Chondrocyte (in vitro differentiated cells): ENCODE data around the gene PGGT1B. TPM values are rescaled to one million over a fixed set of nuclear protein-coding genes. Genes with fewer than 3 reads are reported as not detected.
A peak's percentile ranks its signal among the peaks of the same experiment; 100 is the strongest.

ENCODE experiments used
- DNase-seq: peaks from one replicate; pipeline ENCODE4 v3.0.0; 2021; ENCODE audit warnings: mixed read lengths, low spot score
- H3K27ac Mint-ChIP-seq: one replicate; pipeline ENCODE4 v1.8.0; 2021; ENCODE audit warnings: mild to moderate bottlenecking, moderate library complexity, mixed read lengths; ENCODE audit not compliant: unreplicated experiment
- H3K27me3 Mint-ChIP-seq: 2 replicates; pipeline ENCODE4 v1.8.0; 2021; ENCODE audit warnings: low read depth, mixed read lengths
- H3K36me3 Mint-ChIP-seq: 2 replicates; pipeline ENCODE4 v1.8.0; 2021; ENCODE audit warnings: low read depth, mixed read lengths
- H3K4me1 Mint-ChIP-seq: 2 replicates; pipeline ENCODE4 v1.8.0; 2021; ENCODE audit warnings: low read depth, mild to moderate bottlenecking, mixed read lengths
- H3K4me3 Mint-ChIP-seq: one replicate; pipeline ENCODE4 v1.8.0; 2021; ENCODE audit warnings: mild to moderate bottlenecking, moderate library complexity, mixed read lengths; ENCODE audit not compliant: unreplicated experiment
- H3K9me3 Mint-ChIP-seq: 2 replicates; pipeline ENCODE4 v1.8.0; 2021; ENCODE audit warnings: low read depth, mixed read lengths
- total RNA-seq: library from RNA; stranded (reverse); gene quantifications from 3 replicates; pipeline ENCODE4 v1.2.1, GENCODE V29; 2021
- TF ChIP-seq, protein P1 (sequence below): fragments of 200-600 bp; sonication (generic); IDR thresholded peaks from 2 replicates; pipeline ENCODE4 v1.5.0; 2021; ENCODE audit warnings: antibody characterized with exemption, mild to moderate bottlenecking, moderate library complexity

PGGT1B gene
- total RNA-seq, 1 donor from 2014 or later = 38.2 TPM

DNA sequence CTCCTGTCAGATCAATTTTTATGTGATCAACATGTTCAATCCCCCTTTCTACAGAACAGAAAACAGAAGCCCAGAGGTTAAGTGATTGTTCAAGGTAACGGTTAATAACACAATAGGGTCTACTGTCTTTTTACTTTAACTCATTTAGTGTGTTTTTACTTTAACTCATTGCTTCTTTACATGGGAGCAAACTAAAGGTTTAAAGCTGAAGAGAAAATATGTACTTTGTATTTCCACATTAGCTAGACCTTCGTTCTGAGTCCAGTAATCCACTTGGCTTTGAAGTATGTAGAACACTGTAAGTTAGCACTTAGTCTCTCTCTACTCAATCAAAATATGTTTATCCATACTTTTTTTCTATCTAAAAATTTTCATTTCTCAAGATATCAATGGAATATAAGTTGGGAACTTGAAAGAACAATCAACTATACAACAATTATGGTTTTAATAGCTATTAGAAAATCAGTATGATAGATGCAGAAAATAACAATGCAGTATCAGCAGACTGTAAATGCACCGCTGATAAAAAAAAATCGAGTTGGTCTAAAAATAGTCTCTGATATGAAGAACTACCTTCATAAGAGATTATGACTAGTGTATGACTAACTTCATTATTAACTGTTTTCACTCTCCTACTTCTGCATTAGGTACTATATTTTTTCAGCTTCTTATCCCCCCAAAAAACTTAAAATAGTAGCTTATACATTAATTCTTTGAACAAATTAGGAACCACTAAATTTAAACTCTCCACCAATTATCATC, 20.6 kb downstream of the PGGT1B start:
- Mint-ChIP-seq H3K4me3 (no peak overlapping the region), H3K27me3 (no peaks in the 10 kb centered on the region), H3K4me1 (peaks cover 15% of the 10 kb centered on the region), H3K9me3 (no peaks in the 10 kb centered on the region), H3K36me3 (peaks cover 11% of the 10 kb centered on the region), H3K27ac (peak overlapping the region; percentile 13)
- DNase-seq = no peak
- TF ChIP-seq, protein P1, sequence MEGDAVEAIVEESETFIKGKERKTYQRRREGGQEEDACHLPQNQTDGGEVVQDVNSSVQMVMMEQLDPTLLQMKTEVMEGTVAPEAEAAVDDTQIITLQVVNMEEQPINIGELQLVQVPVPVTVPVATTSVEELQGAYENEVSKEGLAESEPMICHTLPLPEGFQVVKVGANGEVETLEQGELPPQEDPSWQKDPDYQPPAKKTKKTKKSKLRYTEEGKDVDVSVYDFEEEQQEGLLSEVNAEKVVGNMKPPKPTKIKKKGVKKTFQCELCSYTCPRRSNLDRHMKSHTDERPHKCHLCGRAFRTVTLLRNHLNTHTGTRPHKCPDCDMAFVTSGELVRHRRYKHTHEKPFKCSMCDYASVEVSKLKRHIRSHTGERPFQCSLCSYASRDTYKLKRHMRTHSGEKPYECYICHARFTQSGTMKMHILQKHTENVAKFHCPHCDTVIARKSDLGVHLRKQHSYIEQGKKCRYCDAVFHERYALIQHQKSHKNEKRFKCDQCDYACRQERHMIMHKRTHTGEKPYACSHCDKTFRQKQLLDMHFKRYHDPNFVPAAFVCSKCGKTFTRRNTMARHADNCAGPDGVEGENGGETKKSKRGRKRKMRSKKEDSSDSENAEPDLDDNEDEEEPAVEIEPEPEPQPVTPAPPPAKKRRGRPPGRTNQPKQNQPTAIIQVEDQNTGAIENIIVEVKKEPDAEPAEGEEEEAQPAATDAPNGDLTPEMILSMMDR = no peak

DNA sequence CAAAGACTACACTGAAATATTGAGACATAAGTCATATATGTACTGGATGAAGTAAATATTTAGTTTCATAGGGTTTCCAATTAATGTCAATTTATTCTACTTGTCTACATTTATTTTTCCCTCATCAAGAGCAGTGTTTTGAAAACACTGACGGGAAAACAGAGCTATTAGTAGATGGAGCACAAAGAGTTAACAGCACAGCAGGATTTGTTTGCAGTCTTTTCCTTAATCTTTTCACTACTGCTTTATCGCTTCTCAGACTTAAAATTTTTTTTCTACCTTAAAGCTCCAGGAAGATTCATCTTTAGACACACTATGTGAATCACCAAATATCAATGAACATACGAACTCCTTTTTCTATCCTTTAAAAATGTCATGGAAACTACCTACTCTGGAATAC, 25.6 kb downstream of the PGGT1B start:
- no peak for DNase-seq
- Mint-ChIP-seq H3K4me1 (peaks cover under 1% of the 10 kb centered on the region), H3K9me3 (no peaks in the 10 kb centered on the region), H3K27ac (no peak overlapping the region), H3K4me3 (no peak overlapping the region), H3K36me3 (peaks cover 13% of the 10 kb centered on the region), H3K27me3 (no peaks in the 10 kb centered on the region)
- TF ChIP-seq, protein P1 = no peak

DNA sequence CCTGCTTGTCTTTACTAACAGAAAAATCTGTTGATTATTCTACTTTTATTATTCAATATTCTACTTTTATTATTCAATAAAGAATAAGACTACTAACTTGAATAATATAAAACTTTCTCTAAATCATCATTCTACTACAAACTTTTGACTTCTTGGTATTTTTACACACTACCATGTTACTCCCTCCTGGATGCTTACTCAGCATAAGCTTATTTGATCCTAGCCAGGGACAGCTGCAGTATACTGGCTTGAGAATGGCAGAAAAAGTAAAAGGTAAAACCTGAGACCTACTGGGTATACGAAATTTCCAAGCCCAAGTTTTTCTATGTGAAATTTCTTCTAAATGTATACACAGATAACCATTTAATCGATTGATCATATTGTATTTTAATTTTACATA, 26.1 kb downstream of the PGGT1B start:
- Mint-ChIP-seq H3K27ac (no peak overlapping the region), H3K36me3 (peaks cover 17% of the 10 kb centered on the region), H3K27me3 (no peaks in the 10 kb centered on the region), H3K9me3 (no peaks in the 10 kb centered on the region), H3K4me1 (peaks cover 4% of the 10 kb centered on the region), H3K4me3 (no peak overlapping the region)
- TF ChIP-seq, protein P1 = no peak
- no peak for DNase-seq

DNA sequence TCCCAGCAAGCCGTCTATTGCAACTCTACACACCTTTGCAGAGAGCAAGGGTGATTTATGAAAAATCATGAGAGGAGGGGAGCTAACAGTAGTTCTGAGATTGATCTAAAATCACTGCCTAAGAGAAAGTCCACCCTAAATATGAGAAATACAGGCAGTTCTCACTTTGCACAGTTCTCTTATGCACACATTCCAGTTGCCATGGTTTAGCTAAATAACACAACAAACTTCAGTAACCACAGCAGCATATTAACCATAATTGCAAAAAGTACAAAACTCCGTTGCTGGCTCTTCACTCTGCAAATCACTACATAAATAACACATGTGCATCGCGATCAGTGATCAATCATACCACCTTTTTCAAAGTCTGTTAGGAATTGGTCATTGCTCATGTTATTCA, 31.1 kb downstream of the PGGT1B start:
- Mint-ChIP-seq H3K9me3 (no peaks in the 10 kb centered on the region), H3K36me3 (peaks cover 22% of the 10 kb centered on the region), H3K4me1 (peaks cover 4% of the 10 kb centered on the region), H3K27ac (no peak overlapping the region), H3K27me3 (no peaks in the 10 kb centered on the region), H3K4me3 (no peak overlapping the region)
- no peak for DNase-seq
- TF ChIP-seq, protein P1 = no peak

DNA sequence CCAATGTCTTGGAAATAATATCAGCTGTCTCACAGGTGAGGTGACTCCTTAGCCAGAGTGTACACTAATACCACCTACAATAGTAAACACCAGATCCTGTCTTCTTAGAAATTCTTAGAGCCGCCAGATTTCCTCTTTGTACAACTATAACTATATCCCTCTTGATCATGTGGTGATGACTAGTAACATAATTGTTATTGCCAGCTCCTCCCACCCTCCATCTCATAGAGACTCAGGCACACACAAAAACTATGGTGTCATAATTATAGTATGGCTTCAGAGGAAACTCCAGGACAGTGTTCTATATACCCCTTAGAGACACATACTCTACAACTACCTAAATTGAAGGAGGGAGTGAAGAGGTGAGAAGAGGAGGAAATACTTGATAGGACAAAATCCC, 33.1 kb downstream of the PGGT1B start:
- Mint-ChIP-seq H3K4me3 (no peak overlapping the region), H3K27me3 (no peaks in the 10 kb centered on the region), H3K36me3 (peaks cover 24% of the 10 kb centered on the region), H3K4me1 (peaks cover 4% of the 10 kb centered on the region), H3K9me3 (no peaks in the 10 kb centered on the region), H3K27ac (no peak overlapping the region)
- TF ChIP-seq, protein P1 = no peak
- DNase-seq = no peak
